C4-2B (cell line): ENCODE results near the gene CD244.

Experiments used
- CTCF ChIP-seq: fragments of 450-650 bp; conservative IDR thresholded peaks from 2 replicates; pipeline ENCODE4 v1.5.1; 2017; ENCODE audit warnings: mild to moderate bottlenecking
- ZFX ChIP-seq: fragments of 450-650 bp; IDR thresholded peaks from 2 replicates; pipeline ENCODE4 v1.6.1; 2017

GRCh38 chr1:160837558-160838205, 25.0 kb downstream of the CD244 start:
- TF ChIP-seq CTCF = no peak
- no peak for TF ChIP-seq ZFX
